ENCODE results near the gene FBXO30.

GRCh38 chr6:145772846-145773245 lies 41.7 kb downstream of the FBXO30 start:
- TF ChIP-seq, protein P1, sequence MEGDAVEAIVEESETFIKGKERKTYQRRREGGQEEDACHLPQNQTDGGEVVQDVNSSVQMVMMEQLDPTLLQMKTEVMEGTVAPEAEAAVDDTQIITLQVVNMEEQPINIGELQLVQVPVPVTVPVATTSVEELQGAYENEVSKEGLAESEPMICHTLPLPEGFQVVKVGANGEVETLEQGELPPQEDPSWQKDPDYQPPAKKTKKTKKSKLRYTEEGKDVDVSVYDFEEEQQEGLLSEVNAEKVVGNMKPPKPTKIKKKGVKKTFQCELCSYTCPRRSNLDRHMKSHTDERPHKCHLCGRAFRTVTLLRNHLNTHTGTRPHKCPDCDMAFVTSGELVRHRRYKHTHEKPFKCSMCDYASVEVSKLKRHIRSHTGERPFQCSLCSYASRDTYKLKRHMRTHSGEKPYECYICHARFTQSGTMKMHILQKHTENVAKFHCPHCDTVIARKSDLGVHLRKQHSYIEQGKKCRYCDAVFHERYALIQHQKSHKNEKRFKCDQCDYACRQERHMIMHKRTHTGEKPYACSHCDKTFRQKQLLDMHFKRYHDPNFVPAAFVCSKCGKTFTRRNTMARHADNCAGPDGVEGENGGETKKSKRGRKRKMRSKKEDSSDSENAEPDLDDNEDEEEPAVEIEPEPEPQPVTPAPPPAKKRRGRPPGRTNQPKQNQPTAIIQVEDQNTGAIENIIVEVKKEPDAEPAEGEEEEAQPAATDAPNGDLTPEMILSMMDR (IDR thresholded peaks at IDR 0.05; ENCODE audit: insufficient read depth, low read length, poor library complexity, severe bottlenecking): no peak
- TF ChIP-seq EZH2phosphoT487 (conservative IDR thresholded peaks at IDR 0.05; ENCODE audit: low read length): no peak
